SU-DHL-6 (cell line): ENCODE data around the gene SNED1.

Experiments used
- CTCF ChIP-seq: fragments of 200-600 bp; sonication (generic); IDR thresholded peaks from one replicate; pipeline ENCODE4 v1.5.1; 2017; ENCODE audit warnings: antibody characterized with exemption, mild to moderate bottlenecking, low read length, moderate library complexity; ENCODE audit not compliant: insufficient read depth, poor library complexity, severe bottlenecking
- EZH2phosphoT487 ChIP-seq: fragments of 200-600 bp; sonication (generic), shearing (Covaris generic); conservative IDR thresholded peaks from 2 replicates; pipeline ENCODE4 v1.6.1; 2018; ENCODE audit warnings: mild to moderate bottlenecking, antibody characterized with exemption, low read length, moderate library complexity, mixed read lengths

GRCh38 chr2:241063093-241063551 is 64.7 kb downstream of the SNED1 start:
- no peak for TF ChIP-seq CTCF
- no peak for TF ChIP-seq EZH2phosphoT487
